Measurements from ENCODE around the gene SBNO2.

DNA sequence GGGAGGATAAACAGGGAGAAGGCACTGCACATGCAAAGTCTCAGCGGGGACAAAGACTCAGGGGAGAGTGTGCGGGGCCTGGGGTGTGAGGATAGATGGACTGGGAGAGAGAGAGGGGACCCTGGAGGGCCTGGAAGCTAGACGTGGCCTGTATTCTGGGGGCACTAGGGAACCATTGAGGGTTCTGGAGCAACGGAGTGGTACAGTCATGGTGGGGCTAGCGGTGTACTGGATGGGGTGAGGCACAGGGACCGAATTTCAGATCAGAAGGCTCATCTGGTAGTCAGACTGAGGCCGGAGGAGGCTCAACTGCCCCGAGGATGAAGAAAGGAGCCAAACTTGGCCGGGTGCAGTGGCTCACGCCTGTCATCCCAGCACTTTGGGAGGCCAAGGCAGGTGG, 8.0 kb upstream of the SBNO2 start:
- no peak for TF ChIP-seq SUZ12 (IDR thresholded peaks at IDR 0.05; ENCODE audit: extremely low read depth, insufficient read depth, insufficient read length)
- no peak for TF ChIP-seq ZNF274 (IDR thresholded peaks at IDR 0.05; ENCODE audit: low read depth, low read length)

Data from NT2/D1 (cell line).